Kidney glomerular epithelial cell (primary cell): ENCODE data around the gene ORAI3.

ENCODE experiments used
- DNase-seq: peaks from one replicate; lab custom pipeline; 2025; lab: John Stamatoyannopoulos, UW

The ORAI3 gene

DNA sequence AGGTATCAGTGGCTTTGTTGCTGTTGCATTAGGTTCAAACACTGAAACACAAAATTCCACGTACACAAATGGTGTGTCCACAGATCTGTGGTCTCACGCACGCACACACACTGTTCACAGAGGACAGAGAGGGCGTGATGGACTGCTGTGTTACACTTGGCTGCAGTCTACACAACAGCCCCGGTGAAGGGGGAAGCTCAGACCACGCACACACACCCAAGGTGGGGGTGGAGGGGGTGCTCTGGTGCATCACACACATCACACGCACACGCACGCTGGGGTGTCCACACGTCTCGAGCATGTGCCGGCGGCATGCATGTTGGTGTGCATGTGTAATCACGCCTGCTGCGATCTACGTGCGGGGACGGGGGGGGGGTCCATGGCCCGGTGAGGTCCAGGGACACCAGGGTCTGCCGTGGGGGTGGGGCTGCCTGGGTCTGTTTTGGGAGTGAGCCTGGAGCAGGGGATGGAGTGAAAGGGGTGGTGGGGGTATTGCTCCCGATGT is 43.5 kb downstream of the ORAI3 start:
- DNase-seq, result no peak

GRCh38 chr16:30992931-30993816 is 44.3 kb downstream of the ORAI3 start:
- DNase-seq, result no peak

- no peak for DNase-seq
Observed at GRCh38 chr16:30995927-30996323, 47.1 kb downstream of the ORAI3 start.

- DNase-seq, result no peak
Observed at GRCh38 chr16:30996324-30996984, 47.6 kb downstream of the ORAI3 start.

DNA sequence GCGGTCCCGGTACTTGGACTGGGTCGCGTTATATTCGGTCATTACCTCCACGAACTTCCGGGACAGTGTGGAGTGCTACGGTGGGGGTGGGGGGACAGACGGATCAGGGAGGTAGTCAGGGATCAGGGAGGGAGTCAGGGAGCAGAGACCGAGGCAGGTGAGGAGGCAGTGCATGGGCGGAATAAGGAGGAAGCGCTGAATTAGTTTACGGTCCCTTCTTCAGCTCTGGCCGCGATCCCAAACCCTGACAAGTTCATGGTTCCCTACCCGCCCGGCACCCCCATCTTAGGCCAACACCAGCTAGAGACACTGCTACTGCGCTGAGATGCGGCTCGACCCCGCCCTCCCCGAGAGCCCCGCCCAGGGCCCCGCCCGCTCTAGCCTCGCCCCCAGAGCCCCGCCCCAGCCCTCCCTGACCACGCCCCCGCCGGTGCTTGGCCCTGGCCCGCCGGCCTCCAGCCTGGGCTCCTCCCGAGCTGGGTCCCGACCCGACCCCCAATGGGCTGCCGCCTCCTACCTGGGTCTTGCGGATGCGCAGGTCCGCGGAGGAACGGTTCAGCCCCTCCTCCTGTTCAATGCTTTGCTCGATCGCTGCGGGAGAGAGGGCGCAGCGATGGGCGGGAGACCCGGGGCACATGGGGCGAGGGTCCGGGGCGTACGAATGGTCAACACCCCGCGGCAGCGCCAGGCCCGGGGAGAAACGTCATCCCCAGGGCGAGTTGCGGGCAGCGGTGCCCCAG is 48.3 kb downstream of the ORAI3 start:
- DNase-seq, result peak; percentile 61

- peak; percentile 86 for DNase-seq
Observed at GRCh38 chr16:30997725-30998711, 49.1 kb downstream of the ORAI3 start.

DNA sequence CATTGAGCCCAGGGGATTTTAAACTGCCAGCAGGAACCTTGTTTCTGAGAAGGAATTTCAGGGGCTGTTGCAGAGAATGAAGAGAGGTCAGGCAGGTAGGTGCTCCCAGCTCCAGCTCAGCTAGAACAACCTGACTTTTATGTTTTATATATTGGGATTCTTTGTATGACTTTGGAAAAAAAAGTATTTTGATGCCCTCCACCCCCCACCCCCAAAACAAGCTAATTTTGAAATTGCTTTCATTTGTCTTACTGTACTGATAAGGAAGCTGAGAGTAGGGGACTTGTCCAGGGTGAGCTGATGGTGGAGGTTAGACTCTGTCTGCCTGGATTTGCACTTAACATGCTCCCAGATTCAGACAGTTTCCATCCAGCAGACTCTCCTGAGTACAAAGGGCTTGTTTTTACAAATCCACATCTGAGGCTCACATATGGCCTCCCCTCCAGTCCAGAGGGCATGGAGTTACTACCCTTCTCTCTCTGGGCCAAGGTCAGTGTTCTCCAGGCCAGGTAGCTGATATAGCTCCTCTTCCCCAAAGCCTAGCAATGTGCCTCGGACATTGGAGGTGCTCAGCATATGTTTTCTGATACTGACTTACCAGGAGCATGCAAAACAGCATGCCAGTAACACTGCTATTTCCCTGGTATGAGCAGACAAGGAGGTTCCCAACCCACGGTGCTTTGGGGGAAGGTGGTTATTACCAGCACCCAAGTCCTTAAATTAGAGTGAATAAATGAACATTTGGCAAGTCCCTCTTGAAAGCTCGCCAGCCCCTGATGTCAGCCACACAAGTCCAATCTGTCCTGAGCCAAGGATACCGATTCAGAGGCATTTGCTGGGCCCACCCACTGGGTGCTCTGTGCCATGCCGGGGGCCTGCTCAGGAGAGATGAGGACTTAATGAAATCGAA is 50.2 kb downstream of the ORAI3 start:
- no peak for DNase-seq

DNA sequence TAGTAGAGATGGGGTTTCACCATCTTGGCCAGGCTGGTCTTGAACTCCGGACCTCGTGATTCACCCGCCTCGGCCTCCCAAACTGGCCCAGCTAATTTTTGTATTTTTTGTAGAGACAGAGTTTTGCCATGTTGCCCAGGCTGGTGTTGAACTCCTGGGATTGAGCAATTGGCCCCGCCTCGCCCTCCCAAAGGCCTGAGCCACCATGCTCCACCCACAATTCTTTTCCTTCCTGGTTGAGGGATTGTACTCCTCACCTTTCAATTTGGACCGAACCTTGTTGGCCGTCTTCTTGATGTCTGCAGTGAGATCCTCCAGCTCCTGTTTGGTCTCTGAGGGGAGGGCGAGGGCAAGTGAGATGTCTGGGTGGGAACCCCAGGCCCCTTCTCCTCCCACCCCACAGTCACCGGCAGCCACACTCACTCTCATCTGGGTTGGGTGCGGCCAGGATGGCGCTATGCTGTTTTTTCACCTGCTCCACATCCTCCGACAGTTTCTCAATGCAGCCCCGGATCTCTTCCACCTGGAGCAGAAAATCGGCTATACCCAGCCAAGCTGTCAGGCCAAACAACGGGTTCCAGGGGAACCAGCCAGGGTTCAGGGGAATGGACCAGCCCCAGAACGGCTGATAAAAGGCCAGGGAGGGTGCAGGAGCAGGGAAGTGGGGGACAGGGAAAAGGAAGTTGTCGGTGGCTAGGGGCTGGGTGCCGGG is 52.0 kb downstream of the ORAI3 start:
- no peak for DNase-seq

GRCh38 chr16:31001507-31002249 is 52.8 kb downstream of the ORAI3 start:
- DNase-seq, result no peak

- DNase-seq, result no peak
Observed at GRCh38 chr16:31002250-31002700, 53.4 kb downstream of the ORAI3 start.

- DNase-seq, result no peak
Observed at GRCh38 chr16:31002862-31003341, 54.0 kb downstream of the ORAI3 start.

GRCh38 chr16:31003744-31004143 is 54.9 kb downstream of the ORAI3 start:
- no peak for DNase-seq
